HG03066 (cell line): ENCODE data around the gene LHPP.

Experiments used
- ATAC-seq: cut with Tn5 transposase; IDR thresholded peaks from one replicate; pipeline ENCODE4 v1.9.1; 2021; ENCODE audit warnings: low read depth; ENCODE audit not compliant: unreplicated experiment

LHPP gene

DNA sequence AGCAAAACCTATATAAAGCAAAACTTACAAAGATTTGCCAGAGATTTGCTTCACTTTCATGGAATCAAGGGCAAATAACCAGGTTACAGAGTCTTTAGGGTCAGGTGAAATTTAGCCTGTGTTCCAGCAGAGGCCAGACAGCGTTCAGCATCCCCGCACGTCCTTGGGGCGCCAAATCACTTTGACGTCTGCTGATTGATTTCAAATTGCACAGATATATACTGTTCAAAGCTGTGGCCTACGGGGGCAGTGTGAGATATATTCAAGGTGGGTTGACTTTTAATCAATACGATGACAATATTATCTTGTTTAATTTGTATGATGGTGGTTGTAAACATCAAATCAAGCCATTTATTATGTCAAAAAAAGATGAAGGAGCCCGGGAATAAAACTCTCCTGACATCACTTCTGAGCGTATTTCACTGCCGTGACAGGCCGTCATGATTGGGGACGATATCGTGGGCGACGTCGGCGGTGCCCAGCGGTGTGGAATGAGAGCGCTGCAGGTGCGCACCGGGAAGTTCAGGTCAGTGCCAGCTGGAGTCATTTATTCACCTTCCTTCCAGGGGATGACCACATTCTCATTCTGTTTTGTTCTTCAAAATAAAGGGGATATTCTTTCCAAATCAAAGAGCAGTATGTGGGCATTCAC, 55.2 kb downstream of the LHPP start:
- ATAC-seq: no peak

- ATAC-seq: no peak
Measured at GRCh38 chr10:124517461-124517860, 55.8 kb downstream of the LHPP start.

- no peak for ATAC-seq
Measured at GRCh38 chr10:124517931-124518330, 56.3 kb downstream of the LHPP start.

DNA sequence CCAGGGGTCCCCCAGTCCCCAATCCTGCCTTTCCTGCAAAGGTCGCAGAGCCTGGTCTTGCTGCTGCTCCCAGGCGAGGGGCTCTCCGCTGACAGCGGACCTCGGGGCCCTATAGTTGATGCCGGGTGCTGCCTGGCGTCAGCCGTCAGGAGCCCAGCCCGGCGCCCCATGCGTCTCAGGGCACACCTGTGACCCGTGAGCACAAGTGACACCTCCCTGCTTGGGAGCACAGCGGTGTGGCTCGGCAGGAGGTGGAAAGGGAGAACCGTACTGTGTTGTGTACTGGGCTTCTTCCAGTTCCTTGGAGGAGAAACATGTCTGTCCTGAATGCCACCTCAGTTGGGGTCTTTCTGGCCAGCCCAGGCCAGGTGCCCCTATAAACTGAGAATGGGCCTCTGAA, 56.7 kb downstream of the LHPP start:
- no peak for ATAC-seq

- no peak for ATAC-seq
Measured at GRCh38 chr10:124520558-124521428, 59.2 kb downstream of the LHPP start.

DNA sequence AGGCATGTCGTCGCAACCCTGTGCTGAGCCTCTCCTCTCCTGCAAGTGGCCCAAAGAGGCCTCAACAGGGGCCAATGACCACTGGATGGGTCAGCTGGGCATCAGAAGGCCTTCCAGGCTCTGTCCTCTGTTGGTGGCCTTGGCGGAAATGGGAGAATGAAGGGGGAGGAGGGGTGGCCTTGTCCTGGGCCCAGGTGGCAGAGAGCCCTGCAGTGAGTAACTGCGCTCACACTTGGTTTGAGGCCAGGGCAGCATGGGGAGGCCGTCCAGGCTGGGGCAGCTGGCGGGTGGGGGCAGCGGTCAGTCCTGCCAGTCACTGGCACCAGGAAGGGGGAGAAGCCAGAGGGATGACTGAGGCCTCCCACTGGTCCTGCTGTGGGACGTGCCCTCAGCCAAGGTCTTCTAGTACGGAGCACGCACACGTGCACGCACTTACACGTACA, 59.8 kb downstream of the LHPP start:
- no peak for ATAC-seq

- ATAC-seq: no peak
Measured at GRCh38 chr10:124522131-124522932, 60.7 kb downstream of the LHPP start.

GRCh38 chr10:124522933-124523871, 61.6 kb downstream of the LHPP start:
- ATAC-seq: no peak

- ATAC-seq: no peak
Measured at GRCh38 chr10:124523901-124524300, 62.3 kb downstream of the LHPP start.

DNA sequence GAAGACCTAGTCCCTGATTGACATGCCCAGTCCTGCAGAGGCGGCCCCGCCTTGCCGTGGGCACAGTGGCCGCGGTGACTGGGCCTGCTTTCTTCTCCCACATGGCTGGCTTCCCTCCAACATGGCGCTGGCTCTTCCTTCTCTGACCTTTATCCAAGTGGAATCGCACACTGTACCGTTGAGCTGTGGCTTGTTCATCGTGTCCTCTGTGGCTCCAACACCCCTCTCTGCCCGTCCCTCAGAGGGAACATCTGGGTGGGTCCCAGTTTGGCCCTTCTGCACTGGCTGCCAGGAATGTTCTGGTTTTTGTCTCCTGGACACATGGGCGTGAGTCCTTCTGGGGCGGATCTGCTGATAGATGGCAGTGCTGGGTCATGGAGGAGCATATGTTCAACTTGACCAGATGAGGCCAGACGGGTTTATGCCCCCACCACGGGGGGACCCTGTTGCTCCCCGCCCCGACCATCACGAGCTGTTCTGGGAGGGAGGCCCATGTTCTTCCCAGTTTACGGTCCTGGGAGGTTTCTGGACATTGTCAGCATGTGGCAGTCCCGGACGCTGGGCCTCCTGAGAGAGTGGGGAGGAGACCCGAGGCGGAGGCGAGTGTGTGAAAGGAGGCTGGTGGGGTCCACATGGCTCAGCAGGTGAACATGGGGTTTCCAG, 63.5 kb downstream of the LHPP start:
- no peak for ATAC-seq

DNA sequence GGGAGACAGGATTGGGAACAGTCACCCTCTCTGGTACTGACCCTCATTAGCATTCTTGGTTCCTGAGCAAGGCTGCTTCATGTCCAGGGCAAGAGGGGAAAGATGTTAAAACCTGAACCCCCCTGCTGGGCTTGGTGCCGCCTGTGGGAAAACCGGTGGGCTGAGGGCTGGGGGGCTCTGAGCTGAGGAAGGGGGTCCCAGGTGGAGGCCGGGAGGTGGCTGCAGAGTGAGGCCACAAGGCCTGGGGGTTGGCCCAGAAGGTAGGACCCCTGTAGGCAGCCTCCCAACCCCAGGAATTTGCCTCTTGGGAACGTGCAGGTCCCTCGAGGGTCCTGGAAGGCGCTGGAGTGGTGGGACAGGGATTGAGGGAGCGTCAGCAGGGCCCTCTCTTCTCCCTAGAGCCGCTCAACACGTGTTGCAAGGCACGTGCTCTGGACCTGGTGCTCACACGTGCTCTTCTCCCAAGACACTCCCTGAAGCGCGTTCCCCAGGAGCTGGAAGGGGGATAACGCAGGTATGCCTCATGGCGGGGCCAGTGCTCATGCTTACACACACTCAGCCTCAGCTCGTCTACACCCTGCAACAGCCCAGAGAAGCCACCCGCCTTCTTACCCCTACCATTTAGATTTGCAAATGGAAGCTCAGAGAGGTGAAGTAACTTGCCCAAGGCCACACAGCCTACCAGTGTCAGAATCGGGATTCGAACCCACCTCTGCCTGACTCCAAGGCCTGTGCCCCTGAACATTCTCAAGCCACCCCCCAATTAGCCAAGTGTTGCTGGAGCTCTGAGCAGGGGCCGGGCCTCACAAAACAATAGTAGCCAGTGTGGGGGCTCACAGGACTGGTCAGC, 64.4 kb downstream of the LHPP start:
- ATAC-seq: no peak

- no peak for ATAC-seq
Measured at GRCh38 chr10:124526621-124527267, 65.1 kb downstream of the LHPP start.

DNA sequence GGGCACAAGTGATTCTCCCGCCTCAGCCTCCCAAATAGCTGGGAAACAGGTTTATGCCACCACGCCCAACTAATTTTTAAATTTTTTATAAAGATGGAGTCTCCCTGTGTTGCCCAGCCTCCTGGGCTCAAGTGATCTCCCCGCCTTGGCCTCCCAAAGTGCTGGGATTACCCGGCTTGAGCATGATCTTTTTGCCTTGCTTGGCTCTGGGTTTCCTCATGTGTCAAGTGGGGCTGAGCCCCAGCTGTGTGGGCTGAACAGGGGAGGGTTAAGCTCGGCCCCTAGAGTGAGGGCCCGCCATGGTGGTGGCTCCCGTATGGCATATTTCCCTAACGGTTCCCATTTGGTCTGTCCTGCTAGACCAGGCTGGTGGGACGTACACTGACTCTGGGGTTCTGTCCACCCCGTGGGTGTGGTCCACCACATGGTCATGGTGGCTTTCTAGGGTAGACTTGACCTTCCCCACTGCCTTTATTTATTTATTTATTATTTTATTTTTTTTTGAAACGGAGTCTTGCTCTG, 66.3 kb downstream of the LHPP start:
- ATAC-seq: no peak

- ATAC-seq: no peak
Measured at GRCh38 chr10:124529661-124530214, 68.1 kb downstream of the LHPP start.

DNA sequence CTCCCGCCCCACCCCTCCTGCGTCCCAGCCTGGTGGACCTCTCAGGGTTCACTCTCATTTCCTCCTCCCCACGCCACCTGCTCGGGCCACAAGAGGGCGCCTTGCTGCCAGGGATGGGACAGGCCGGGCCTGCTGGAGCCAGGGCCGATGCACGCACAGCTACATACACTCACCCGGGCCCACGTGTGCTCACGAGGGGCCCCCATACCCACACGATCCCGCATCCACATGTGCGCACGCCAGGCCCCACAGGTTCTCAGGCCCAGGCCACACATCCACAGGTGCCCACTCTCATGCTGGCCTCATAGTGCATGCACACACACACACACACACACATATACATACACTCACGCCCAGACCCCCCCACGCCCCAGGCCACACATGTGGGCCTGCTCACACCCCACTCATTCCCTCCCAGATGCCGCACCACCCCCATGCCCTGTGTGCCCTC, 68.6 kb downstream of the LHPP start:
- ATAC-seq: peak; percentile 75

DNA sequence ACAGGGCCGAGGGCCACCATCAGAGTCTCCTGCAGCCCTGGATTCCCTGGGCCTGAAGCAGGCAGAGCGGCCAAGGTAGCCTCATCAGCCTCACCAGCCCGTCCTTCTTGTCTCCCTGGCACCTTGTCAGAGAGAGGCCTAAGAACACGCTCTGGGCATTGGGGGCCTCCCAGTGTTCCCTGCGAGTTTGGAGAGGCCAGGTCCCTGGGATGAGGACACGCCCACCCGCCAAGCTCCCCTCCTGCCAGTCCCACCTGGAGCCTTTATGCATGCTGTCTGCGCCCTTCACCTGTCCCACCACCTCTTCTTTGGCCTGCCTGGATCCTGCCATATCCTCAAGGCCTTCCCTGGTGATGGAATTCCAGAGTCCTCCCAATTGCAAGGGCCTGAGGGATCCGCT, 69.2 kb downstream of the LHPP start:
- ATAC-seq: no peak

DNA sequence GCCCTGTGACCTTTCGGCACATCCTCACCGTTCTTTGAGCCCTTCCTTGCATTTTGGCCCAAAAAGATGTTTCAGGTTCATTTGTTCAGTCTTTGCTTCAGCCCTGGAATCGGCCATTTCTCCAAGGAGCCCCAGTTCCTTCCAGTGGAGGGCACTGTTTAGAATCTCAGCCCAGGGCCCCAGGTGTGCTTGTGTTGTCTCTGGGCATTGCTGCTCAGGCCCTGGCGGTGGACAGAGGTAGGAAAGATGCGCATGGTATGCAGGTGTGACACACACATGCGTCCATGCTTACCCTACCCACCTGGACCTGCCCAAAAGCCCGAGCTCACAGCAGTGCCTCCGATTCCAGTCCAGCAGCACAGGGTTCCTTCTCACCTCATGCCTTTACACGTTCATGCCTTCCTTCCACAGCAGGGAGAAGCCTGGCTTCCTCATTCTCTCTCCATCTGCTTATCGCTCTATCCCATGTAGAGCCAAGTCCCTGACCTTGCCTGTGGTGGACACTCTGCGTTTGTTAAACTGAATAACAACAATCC, 70.6 kb downstream of the LHPP start:
- no peak for ATAC-seq
